T-cell (primary cell): Measurements from ENCODE around the gene ADAMTS16. TPM values are rescaled to one million over a fixed set of nuclear protein-coding genes. Genes with fewer than 3 reads are reported as not detected.

ENCODE experiments used
- ATAC-seq, 4 experiments: fragments of 200-7000 bp in 3 of 4; fragments of 150-1000 bp in 1 of 4; cut with Tn5 transposase; replicated peaks in 1 of 4; 1 replicate in 3 of 4; 2 replicates in 1 of 4; pipeline ENCODE4 v1.10.0; 2021; ENCODE audit warnings: moderate library complexity in 3 of 4, mild to moderate bottlenecking in 2 of 4, moderate number of reproducible peaks in 1 of 4
- CTCF ChIA-PET, 2 donors: fragments of 300-600 bp; sonication (Branson Sonifier 250); formaldehyde crosslinking; loops; one replicate each; lab custom pipeline; 2022; ENCODE audit warnings: antibody characterized with exemption in 2 of 2; lab: Charles Lee
- POLR2A ChIA-PET, 2 donors: fragments of 300-600 bp; sonication (Branson Sonifier 250); formaldehyde crosslinking; loops; one replicate each; lab custom pipeline; 2022; ENCODE audit warnings: antibody characterized with exemption in 2 of 2; lab: Charles Lee
- DNase-seq, 35 experiments: peaks; one replicate each; pipeline versions ENCODE4 v3.0.0 to v3.0.0-alpha.2; 2013 to 2023
- H3K27ac ChIP-seq: one replicate; pipeline ENCODE4 v1.5.1; 2013; ENCODE audit warnings: low read length
- H3K27me3 ChIP-seq, 2 experiments: replicated peaks in 1 of 2; 1 replicate in 1 of 2; 2 replicates in 1 of 2; pipeline versions ENCODE4 v1.6.1 to v1.7.0; 2013; ENCODE audit warnings: low read length in 1 of 2, mixed read lengths in 1 of 2; ENCODE audit not compliant: control insufficient read depth in 2 of 2, insufficient read depth in 2 of 2; ENCODE audit errors: extremely low read depth in 1 of 2
- H3K36me3 ChIP-seq, 2 donors: 1 replicate in 1 of 2; 2 replicates in 1 of 2; pipeline versions ENCODE4 v1.6.1 to v1.7.0; 2013; ENCODE audit warnings: low read length in 1 of 2; ENCODE audit not compliant: control insufficient read depth in 2 of 2, insufficient read depth in 1 of 2; ENCODE audit errors: extremely low read depth in 1 of 2
- H3K4me1 ChIP-seq, 2 experiments: 1 replicate in 1 of 2; 2 replicates in 1 of 2; pipeline versions ENCODE4 v1.6.1 to v1.7.0; 2013; ENCODE audit warnings: low read length in 2 of 2, mixed read lengths in 1 of 2; ENCODE audit not compliant: insufficient read depth in 2 of 2, control insufficient read depth in 1 of 2; ENCODE audit errors: extremely low read depth in 1 of 2
- H3K4me3 ChIP-seq, 2 donors: 1 replicate in 1 of 2; 2 replicates in 1 of 2; pipeline versions ENCODE4 v1.5.1 to v1.7.0; 2013; ENCODE audit warnings: mild to moderate bottlenecking in 2 of 2, low read length in 1 of 2, moderate library complexity in 1 of 2; ENCODE audit not compliant: control insufficient read depth in 1 of 2; ENCODE audit errors: extremely low read depth in 1 of 2
- H3K9me3 ChIP-seq: 2 replicates; pipeline ENCODE4 v1.7.0; 2013
- H3K27ac Mint-ChIP-seq, 2 donors: one replicate each; pipeline ENCODE4 v1.8.0; 2020 to 2021; ENCODE audit warnings: mild to moderate bottlenecking in 2 of 2, mixed read lengths in 2 of 2
- H3K27me3 Mint-ChIP-seq, 2 donors: one replicate each; pipeline ENCODE4 v1.8.0; 2021 to 2022; ENCODE audit warnings: mixed read lengths in 2 of 2
- H3K36me3 Mint-ChIP-seq: one replicate; pipeline ENCODE4 v1.8.0; 2021; ENCODE audit warnings: mixed read lengths
- H3K4me1 Mint-ChIP-seq, 3 donors: one replicate each; pipeline ENCODE4 v1.8.0; 2020 to 2022; ENCODE audit warnings: mixed read lengths in 3 of 3, mild to moderate bottlenecking in 1 of 3
- H3K4me3 Mint-ChIP-seq, 3 donors: one replicate each; pipeline ENCODE4 v1.8.0; 2020 to 2022; ENCODE audit warnings: mild to moderate bottlenecking in 3 of 3, mixed read lengths in 3 of 3, moderate library complexity in 3 of 3
- H3K9me3 Mint-ChIP-seq, 3 donors: one replicate each; pipeline ENCODE4 v1.8.0; 2020 to 2022; ENCODE audit warnings: mixed read lengths in 3 of 3
- WGBS: methylation state at CpG from one replicate; pipeline ENCODE4 v1.1.5; 2013; ENCODE audit warnings: missing lambda C conversion rate; ENCODE audit not compliant: insufficient coverage; 5-methylcytosine and 5-hydroxymethylcytosine counted together
- total RNA-seq, 35 experiments: library from RNA in 6 of 35; stranded (reverse) in 6 of 35; fragments of 120-200 nt in 1 of 35; gene quantifications; one replicate each; pipeline versions ENCODE4 v1.2.1 to v1.2.4 and lab custom pipeline; 2013 to 2026

The ADAMTS16 gene, protein sequence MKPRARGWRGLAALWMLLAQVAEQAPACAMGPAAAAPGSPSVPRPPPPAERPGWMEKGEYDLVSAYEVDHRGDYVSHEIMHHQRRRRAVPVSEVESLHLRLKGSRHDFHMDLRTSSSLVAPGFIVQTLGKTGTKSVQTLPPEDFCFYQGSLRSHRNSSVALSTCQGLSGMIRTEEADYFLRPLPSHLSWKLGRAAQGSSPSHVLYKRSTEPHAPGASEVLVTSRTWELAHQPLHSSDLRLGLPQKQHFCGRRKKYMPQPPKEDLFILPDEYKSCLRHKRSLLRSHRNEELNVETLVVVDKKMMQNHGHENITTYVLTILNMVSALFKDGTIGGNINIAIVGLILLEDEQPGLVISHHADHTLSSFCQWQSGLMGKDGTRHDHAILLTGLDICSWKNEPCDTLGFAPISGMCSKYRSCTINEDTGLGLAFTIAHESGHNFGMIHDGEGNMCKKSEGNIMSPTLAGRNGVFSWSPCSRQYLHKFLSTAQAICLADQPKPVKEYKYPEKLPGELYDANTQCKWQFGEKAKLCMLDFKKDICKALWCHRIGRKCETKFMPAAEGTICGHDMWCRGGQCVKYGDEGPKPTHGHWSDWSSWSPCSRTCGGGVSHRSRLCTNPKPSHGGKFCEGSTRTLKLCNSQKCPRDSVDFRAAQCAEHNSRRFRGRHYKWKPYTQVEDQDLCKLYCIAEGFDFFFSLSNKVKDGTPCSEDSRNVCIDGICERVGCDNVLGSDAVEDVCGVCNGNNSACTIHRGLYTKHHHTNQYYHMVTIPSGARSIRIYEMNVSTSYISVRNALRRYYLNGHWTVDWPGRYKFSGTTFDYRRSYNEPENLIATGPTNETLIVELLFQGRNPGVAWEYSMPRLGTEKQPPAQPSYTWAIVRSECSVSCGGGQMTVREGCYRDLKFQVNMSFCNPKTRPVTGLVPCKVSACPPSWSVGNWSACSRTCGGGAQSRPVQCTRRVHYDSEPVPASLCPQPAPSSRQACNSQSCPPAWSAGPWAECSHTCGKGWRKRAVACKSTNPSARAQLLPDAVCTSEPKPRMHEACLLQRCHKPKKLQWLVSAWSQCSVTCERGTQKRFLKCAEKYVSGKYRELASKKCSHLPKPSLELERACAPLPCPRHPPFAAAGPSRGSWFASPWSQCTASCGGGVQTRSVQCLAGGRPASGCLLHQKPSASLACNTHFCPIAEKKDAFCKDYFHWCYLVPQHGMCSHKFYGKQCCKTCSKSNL
- under 1 TPM in 2 of 5 donors, not detected in 3; 0.06 to 0.09 TPM for total RNA-seq
- not detected for total RNA-seq (2013)
- total RNA-seq (lab: John Stamatoyannopoulos, UW): 0 to 0.17 (median 0) reads per million in 29 experiments

GRCh38 chr5:5139777-5140478 lies at the start of gene ADAMTS16:
TSS of gene ADAMTS16 (plus strand) at chr5:5140330. CDS start at chr5:5140468, 138 bp downstream.
- Mint-ChIP-seq H3K36me3 (no peaks in the 10 kb centered on the region), H3K9me3 (no peaks in the 10 kb centered on the region), H3K4me3 (peak within 1 kb of the TSS in 1 of 3 donors; percentile 51), H3K27me3 (peaks cover 21 to 31% of the 10 kb centered on the region in 2 donors), H3K27ac (no peak within 1 kb of the TSS), H3K4me1 (peaks cover 7 to 10% (median 9%) of the 10 kb centered on the region in 3 donors)
- ATAC-seq (no peak), DNase-seq (no peak)
- 5% methylated on average over 74 of the region's 76 CpGs for WGBS
- CTCF ChIA-PET: interaction anchor here in 1 of 2 donors (0.6 kb wide), 1 partner anchor 714 kb away, joined by 4 read pairs; no protein-coding TSS in a partner anchor
- H3K4me1 ChIP-seq: no peaks in the 10 kb centered on the region
- no peaks in the 10 kb centered on the region for H3K9me3 ChIP-seq
- H3K27me3 ChIP-seq: peaks cover 3 to 12% of the 10 kb centered on the region in 2 experiments
- POLR2A ChIA-PET: no interaction called here
- H3K4me3 ChIP-seq: no peak within 1 kb of the TSS
- no peak within 1 kb of the TSS for H3K27ac ChIP-seq
- H3K36me3 ChIP-seq: no peaks in the 10 kb centered on the region

DNA sequence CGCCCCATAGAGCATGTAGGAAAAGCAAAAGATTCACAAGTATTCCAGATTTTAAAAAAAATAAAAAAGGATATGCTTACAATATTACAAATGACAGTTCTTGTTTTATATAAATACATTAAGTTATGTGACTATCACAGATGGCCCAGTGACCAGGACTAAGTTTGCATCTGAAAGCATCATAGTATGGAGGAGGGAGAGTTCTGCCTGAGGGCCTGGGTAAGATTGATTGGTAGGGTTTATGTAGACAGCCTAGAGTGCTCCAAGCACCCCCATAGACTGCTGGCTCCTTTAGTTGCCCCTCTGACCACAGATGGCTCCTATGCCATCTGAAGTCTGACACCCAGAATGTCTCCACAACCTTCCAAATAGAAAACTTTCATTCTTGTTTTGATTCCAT lies 48.0 kb upstream of the ADAMTS16 start:
- Histone ChIP-seq H3K4me1 (no peaks in the 10 kb centered on the region), H3K36me3 (no peaks in the 10 kb centered on the region), H3K27ac (no peak overlapping the region), H3K4me3 (no peak overlapping the region), H3K27me3 (peaks cover 0 to 5% of the 10 kb centered on the region in 2 experiments), H3K9me3 (no peaks in the 10 kb centered on the region)
- ChIA-PET CTCF (no interaction called here), POLR2A (no interaction called here)
- WGBS: no CpG with 5 or more reads among the region's 1 CpG
- H3K36me3 Mint-ChIP-seq: no peaks in the 10 kb centered on the region
- no peak overlapping the region for H3K27ac Mint-ChIP-seq
- peaks cover 0 to 6% (median 0%) of the 10 kb centered on the region in 3 donors for H3K9me3 Mint-ChIP-seq
- no peaks in the 10 kb centered on the region for H3K27me3 Mint-ChIP-seq
- H3K4me3 Mint-ChIP-seq: no peak overlapping the region
- no peaks in the 10 kb centered on the region for H3K4me1 Mint-ChIP-seq
- ATAC-seq: no peak
- no peak for DNase-seq

DNA sequence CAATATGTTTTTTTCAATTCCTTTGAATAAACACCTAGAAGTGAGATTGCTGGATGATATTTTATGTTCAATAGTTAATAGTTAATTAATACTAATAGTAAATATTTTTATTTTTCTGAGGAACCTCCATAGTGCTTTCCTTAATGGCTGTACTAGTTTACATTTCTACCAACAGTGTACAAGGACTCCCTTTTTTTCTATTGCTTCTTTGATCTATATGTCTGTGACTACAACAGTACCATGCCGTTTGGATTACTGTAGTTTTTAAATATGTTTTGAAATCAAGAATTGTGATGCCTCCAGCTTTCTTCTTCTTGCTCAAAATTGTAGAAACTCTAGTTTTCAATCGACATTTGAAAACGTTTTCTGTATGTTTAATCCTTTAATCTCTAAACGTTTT lies 39.5 kb upstream of the ADAMTS16 start:
- DNase-seq (no peak), ATAC-seq (no peak)
- H3K27ac ChIP-seq: no peak overlapping the region
- H3K27me3 Mint-ChIP-seq: peaks cover 0 to 1% of the 10 kb centered on the region in 2 donors
- H3K9me3 ChIP-seq: no peaks in the 10 kb centered on the region
- WGBS: no CpG with 5 or more reads among the region's 4 CpGs
- H3K36me3 Mint-ChIP-seq: no peaks in the 10 kb centered on the region
- H3K4me1 ChIP-seq: no peaks in the 10 kb centered on the region
- no peaks in the 10 kb centered on the region for H3K4me1 Mint-ChIP-seq
- no peak overlapping the region for H3K4me3 ChIP-seq
- H3K27ac Mint-ChIP-seq: no peak overlapping the region
- H3K4me3 Mint-ChIP-seq: no peak overlapping the region
- no peaks in the 10 kb centered on the region for H3K36me3 ChIP-seq
- no peaks in the 10 kb centered on the region for H3K27me3 ChIP-seq
- POLR2A ChIA-PET: no interaction called here
- H3K9me3 Mint-ChIP-seq: peaks cover 4 to 9% (median 6%) of the 10 kb centered on the region in 3 donors
- CTCF ChIA-PET: no interaction called here

GRCh38 chr5:5101676-5102075 lies 38.5 kb upstream of the ADAMTS16 start:
- Mint-ChIP-seq H3K27me3 (peaks cover 0 to 1% of the 10 kb centered on the region in 2 donors), H3K27ac (no peak overlapping the region)
- no CpG with 5 or more reads among the region's 2 CpGs for WGBS

DNA sequence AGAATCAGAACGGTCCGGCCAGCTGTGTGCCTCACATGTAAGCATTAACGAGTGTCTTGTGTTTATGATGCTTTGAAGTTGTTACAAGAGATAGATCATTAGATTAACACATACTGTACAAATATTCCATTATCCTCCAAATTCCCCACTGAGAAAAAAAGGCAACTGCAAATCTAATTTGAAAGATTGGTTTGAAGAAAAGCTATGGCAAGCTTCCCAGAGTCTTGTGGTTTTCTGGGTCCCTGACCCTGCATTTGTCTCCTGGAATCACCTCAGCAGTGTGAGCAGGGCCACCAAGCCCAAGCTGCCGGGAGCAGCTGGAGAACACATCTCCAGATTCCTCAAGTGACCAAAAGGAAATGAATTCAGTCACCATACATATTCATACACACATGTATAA lies 36.9 kb upstream of the ADAMTS16 start:
- H3K9me3 ChIP-seq: no peaks in the 10 kb centered on the region
- DNase-seq: no peak
- H3K27me3 ChIP-seq: no peaks in the 10 kb centered on the region
- Mint-ChIP-seq H3K27ac (no peak overlapping the region), H3K4me3 (no peak overlapping the region), H3K27me3 (peaks cover 0 to 1% of the 10 kb centered on the region in 2 donors), H3K9me3 (peaks cover 5 to 9% (median 6%) of the 10 kb centered on the region in 3 donors), H3K4me1 (no peaks in the 10 kb centered on the region), H3K36me3 (no peaks in the 10 kb centered on the region)
- no peaks in the 10 kb centered on the region for H3K4me1 ChIP-seq
- H3K27ac ChIP-seq: no peak overlapping the region
- ChIA-PET CTCF (no interaction called here), POLR2A (no interaction called here)
- no peak for ATAC-seq
- no CpG with 5 or more reads among the region's 4 CpGs for WGBS
- no peaks in the 10 kb centered on the region for H3K36me3 ChIP-seq
- no peak overlapping the region for H3K4me3 ChIP-seq

More at GRCh38 chr5:5101676-5102075, 38.5 kb upstream of the ADAMTS16 start:
- Histone ChIP-seq H3K4me1 (no peaks in the 10 kb centered on the region), H3K27ac (no peak overlapping the region), H3K36me3 (no peaks in the 10 kb centered on the region), H3K27me3 (no peaks in the 10 kb centered on the region), H3K4me3 (no peak overlapping the region), H3K9me3 (no peaks in the 10 kb centered on the region)
- ChIA-PET POLR2A (no interaction called here), CTCF (no interaction called here)
- Mint-ChIP-seq H3K4me1 (no peaks in the 10 kb centered on the region), H3K9me3 (peaks cover 4 to 9% (median 6%) of the 10 kb centered on the region in 3 donors), H3K4me3 (no peak overlapping the region), H3K36me3 (no peaks in the 10 kb centered on the region)
- DNase-seq (no peak), ATAC-seq (no peak)
